Neutrophil (primary cell): ENCODE measurements around the gene SLC9B1.

Experiments
- H3K27ac ChIP-seq: fragments of 200-600 bp; sonication (generic); 2 replicates; pipeline ENCODE4 v1.5.1; 2016; ENCODE audit warnings: mild to moderate bottlenecking, moderate library complexity
- H3K27me3 ChIP-seq: fragments of 200-600 bp; sonication (generic); 2 replicates; pipeline ENCODE4 v1.6.0; 2016; ENCODE audit warnings: mild to moderate bottlenecking
- H3K36me3 ChIP-seq: fragments of 200-600 bp; sonication (generic); 2 replicates; pipeline ENCODE4 v1.5.1; 2017
- H3K4me1 ChIP-seq, 2 experiments: fragments of 200-600 bp in 1 of 2; sonication (generic) in 1 of 2; 1 replicate in 1 of 2; 2 replicates in 1 of 2; pipeline versions ENCODE4 v1.5.1 to v1.6.1; 2013 to 2016; ENCODE audit warnings: low read depth in 1 of 2, low read length in 1 of 2, mild to moderate bottlenecking in 1 of 2, moderate library complexity in 1 of 2; ENCODE audit not compliant: control insufficient read depth in 1 of 2, insufficient read depth in 1 of 2
- H3K4me3 ChIP-seq, 2 experiments: fragments of 200-600 bp in 1 of 2; sonication (generic) in 1 of 2; 1 replicate in 1 of 2; 2 replicates in 1 of 2; pipeline ENCODE4 v1.5.1; 2013 to 2016; ENCODE audit warnings: low read depth in 1 of 2, low read length in 1 of 2, mild to moderate bottlenecking in 1 of 2, moderate library complexity in 1 of 2
- H3K9me3 ChIP-seq: fragments of 200-600 bp; sonication (generic); 2 replicates; pipeline ENCODE4 v1.5.1; 2016
- CTCF ChIP-seq: fragments of 200-600 bp; sonication (generic); IDR thresholded peaks from 2 replicates; pipeline ENCODE4 v1.5.1; 2016; ENCODE audit warnings: antibody characterized with exemption

The SLC9B1 gene

DNA sequence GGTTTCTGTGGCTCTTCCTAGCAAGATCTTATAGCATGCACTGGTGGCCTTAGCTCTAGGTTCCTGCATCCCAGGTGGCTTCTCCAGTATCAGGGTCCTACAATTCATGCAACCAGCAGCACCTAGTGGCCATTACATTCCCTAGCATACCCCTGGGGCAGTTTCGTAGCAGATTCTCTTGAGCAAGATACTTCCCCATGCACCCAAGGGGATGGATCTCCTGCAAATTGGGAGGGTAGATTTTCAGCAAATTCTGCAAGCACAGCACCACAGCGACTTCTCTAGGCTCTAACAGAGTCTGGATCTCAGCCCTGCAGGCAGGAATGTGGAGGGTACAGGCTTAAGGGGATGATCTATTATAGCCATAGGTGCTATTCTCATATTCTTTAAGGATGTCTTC lies 13.1 kb upstream of the SLC9B1 start:
- H3K4me3 ChIP-seq, result no peak overlapping the region
- no peak for TF ChIP-seq CTCF
- no peaks in the 10 kb centered on the region for H3K9me3 ChIP-seq
- no peaks in the 10 kb centered on the region for H3K4me1 ChIP-seq
- H3K36me3 ChIP-seq, result no peaks in the 10 kb centered on the region
- no peaks in the 10 kb centered on the region for H3K27me3 ChIP-seq
- no peak overlapping the region for H3K27ac ChIP-seq

DNA sequence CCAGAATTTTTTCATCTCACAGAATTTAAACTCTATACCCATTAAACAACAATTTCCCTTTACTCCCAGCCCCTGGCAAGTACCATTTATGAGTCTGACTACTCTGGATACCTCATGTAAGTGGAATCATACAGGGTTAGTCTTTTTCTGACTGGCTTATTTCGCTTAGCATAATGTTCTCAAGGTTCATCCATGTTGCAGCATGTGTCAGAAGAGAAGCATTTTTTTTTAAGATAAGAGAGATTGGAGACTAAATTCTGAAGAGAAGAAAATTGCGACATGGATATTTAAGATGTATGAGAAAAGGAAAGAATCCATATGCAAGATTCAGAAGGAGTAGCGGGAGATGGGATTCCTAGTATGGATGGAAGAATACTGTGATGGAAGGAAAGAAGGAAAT lies 11.3 kb upstream of the SLC9B1 start:
- H3K9me3 ChIP-seq, result no peaks in the 10 kb centered on the region
- H3K36me3 ChIP-seq, result no peaks in the 10 kb centered on the region
- no peaks in the 10 kb centered on the region for H3K4me1 ChIP-seq
- H3K27ac ChIP-seq, result no peak overlapping the region
- no peaks in the 10 kb centered on the region for H3K27me3 ChIP-seq
- H3K4me3 ChIP-seq, result no peak overlapping the region
- no peak for TF ChIP-seq CTCF

GRCh38 chr4:103029300-103029699 lies 9.8 kb upstream of the SLC9B1 start:
- Histone ChIP-seq H3K9me3 (no peaks in the 10 kb centered on the region), H3K27me3 (no peaks in the 10 kb centered on the region), H3K27ac (no peak overlapping the region), H3K4me1 (no peaks in the 10 kb centered on the region), H3K36me3 (no peaks in the 10 kb centered on the region), H3K4me3 (no peak overlapping the region)
- TF ChIP-seq CTCF, result no peak

DNA sequence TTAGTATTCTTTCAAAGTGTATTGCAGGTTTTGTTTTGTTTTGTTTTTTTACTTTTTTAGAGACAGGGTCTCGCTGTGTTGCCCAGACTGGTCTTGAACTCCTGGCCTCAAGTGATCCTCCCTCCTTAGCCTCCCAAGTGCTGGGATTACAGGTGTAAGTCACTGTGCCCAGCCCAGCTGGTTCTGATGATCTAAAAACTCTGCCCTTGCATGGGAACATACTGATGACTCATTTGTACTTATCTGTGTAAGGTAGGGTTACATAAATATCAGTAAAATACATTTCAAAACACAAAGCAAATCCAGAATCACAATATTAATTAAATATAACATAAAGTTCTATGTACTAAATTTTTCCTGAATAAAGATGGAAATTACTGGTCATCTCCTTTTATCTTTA lies 7.4 kb upstream of the SLC9B1 start:
- no peaks in the 10 kb centered on the region for H3K27me3 ChIP-seq
- H3K4me3 ChIP-seq, result no peak overlapping the region
- no peaks in the 10 kb centered on the region for H3K36me3 ChIP-seq
- no peaks in the 10 kb centered on the region for H3K4me1 ChIP-seq
- H3K27ac ChIP-seq, result no peak overlapping the region
- no peaks in the 10 kb centered on the region for H3K9me3 ChIP-seq
- TF ChIP-seq CTCF, result no peak

- no peaks in the 10 kb centered on the region for H3K9me3 ChIP-seq
- H3K4me3 ChIP-seq, result no peak overlapping the region
- H3K36me3 ChIP-seq, result no peaks in the 10 kb centered on the region
- no peaks in the 10 kb centered on the region for H3K27me3 ChIP-seq
- H3K4me1 ChIP-seq, result peaks cover 3 to 5% of the 10 kb centered on the region in 2 experiments
- H3K27ac ChIP-seq, result no peak overlapping the region
- TF ChIP-seq CTCF, result no peak
Observed at GRCh38 chr4:103024996-103025395, 5.5 kb upstream of the SLC9B1 start.

DNA sequence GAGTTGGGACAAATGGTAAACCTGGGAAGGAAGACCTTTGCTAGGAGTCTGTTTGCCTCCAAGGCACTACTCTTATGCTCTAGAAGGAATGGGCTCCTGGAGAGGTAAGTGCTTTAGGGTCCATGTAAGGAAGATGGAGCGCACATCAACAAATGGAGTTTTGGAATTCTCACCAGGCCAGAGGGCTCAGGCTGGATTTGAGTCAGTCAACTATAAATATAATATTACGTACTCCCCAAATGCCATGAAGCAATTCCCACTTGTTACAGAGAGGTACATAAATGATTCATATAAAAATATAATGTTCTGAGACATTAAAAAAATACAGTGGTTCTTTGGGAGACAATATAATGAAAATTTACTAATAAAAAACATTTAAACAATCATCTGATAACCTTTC lies 1.6 kb upstream of the SLC9B1 start:
- Histone ChIP-seq H3K4me1 (peaks cover 6 to 8% of the 10 kb centered on the region in 2 experiments), H3K36me3 (no peaks in the 10 kb centered on the region), H3K9me3 (no peaks in the 10 kb centered on the region), H3K27me3 (peaks cover 3% of the 10 kb centered on the region), H3K4me3 (no peak overlapping the region), H3K27ac (no peak overlapping the region)
- TF ChIP-seq CTCF, result no peak
